Panc1 (cell line): ENCODE results near the gene SAA4.

ENCODE experiments used
- CTCF ChIP-seq: fragments of 450-650 bp; IDR thresholded peaks from 2 replicates; pipeline ENCODE4 v1.5.1; 2017; ENCODE audit warnings: mild to moderate bottlenecking
- POLR2AphosphoS5 ChIP-seq: IDR thresholded peaks from 2 replicates; pipeline ENCODE4 v1.6.1; 2012; ENCODE audit warnings: mild to moderate bottlenecking, low read depth, low read length, moderate library complexity
- SIN3A ChIP-seq: IDR thresholded peaks from 2 replicates; pipeline ENCODE4 v1.6.1; 2012; ENCODE audit warnings: low read depth, mild to moderate bottlenecking, low read length, moderate library complexity, borderline replicate concordance; ENCODE audit not compliant: insufficient read depth

GRCh38 chr11:18204771-18205170, 31.8 kb downstream of the SAA4 start:
- no peak for TF ChIP-seq SIN3A
- no peak for TF ChIP-seq CTCF
- no peak for TF ChIP-seq POLR2AphosphoS5
